Gastrocnemius medialis (tissue), 4 donors: ENCODE measurements around the gene GPHA2.

Experiments used
- CTCF ChIP-seq, 5 experiments: fragments of 450-650 bp in 3 of 5; fragments of 200-600 bp in 2 of 5; sonication (generic) in 2 of 5; IDR thresholded peaks in 4 of 5; conservative IDR thresholded peaks in 1 of 5; 1 replicate in 4 of 5; 2 replicates in 1 of 5; pipeline ENCODE4 v1.5.1; 2016 to 2019; ENCODE audit warnings: antibody characterized with exemption in 5 of 5, mild to moderate bottlenecking in 3 of 5, moderate library complexity in 3 of 5
- POLR2A ChIP-seq, 2 donors: fragments of 450-650 bp; IDR thresholded peaks; one replicate each; pipeline ENCODE4 v1.6.1; 2017; ENCODE audit warnings: antibody characterized with exemption in 2 of 2, mild to moderate bottlenecking in 2 of 2, moderate library complexity in 2 of 2

DNA sequence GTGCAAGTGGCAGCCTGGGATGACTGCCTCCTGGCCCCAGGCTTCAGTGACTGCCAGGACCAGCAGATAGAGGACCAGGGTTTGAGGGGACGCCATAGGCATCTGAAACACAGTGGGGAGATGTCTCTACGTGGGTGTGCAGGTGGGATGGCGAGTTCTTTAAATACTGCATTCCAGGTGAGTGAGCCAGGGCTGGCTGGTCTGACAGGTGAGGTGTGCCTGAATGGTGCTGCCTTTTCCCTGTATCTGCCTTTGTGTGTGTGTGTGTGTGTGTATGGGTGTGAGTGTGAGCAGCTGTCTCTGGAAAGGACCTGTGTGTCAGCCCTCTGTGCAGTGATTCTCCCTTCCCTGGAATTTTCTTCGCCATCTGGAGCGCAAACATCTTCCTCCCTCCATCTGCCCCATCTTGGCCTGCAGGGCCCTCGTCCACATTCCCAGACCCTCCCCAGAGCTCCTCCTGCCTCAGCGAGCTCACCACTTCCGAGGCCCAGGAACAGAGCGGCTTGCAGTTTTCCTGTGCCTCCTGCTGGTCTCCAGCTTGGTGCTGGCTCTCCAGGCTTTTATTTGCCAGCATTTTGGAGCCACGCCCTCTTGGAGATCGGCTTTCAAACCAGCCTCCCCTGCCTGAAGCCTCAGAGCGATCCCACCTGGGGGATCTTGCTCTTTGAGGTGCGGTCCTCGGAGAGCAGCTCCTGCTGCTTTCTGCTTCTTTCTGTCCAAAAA is at the start of gene GPHA2:
- TF ChIP-seq CTCF (IDR thresholded peaks at IDR 0.05 in 4 of 5, conservative IDR thresholded peaks at IDR 0.05 in 1 of 5) (no peak), POLR2A (IDR thresholded peaks at IDR 0.05) (no peak)
